Measurements from ENCODE around the gene KDELR3. TPM values are rescaled to one million over a fixed set of nuclear protein-coding genes. Genes with fewer than 3 reads are reported as not detected.

Gene KDELR3
- total and polyA plus RNA-seq, 5 experiments from 2014 or later, result 0.11 to 0.28 TPM; not detected in 3

- Mint-ChIP-seq H3K9me3 (no peaks in the 10 kb centered on the region), H3K27ac (no peak overlapping the region), H3K4me3 (no peak overlapping the region), H3K36me3 (no peaks in the 10 kb centered on the region), H3K27me3 (peaks cover 3 to 7% (median 5%) of the 10 kb centered on the region in 5 donors), H3K4me1 (peaks cover 0 to 3% (median under 1%) of the 10 kb centered on the region in 4 donors)
- ATAC-seq (no peak), DNase-seq (no peak)
- POLR2A ChIA-PET, result no interaction called here
Measured at GRCh38 chr22:38519453-38520250, 51.8 kb downstream of the KDELR3 start.

- Mint-ChIP-seq H3K36me3 (no peaks in the 10 kb centered on the region), H3K4me3 (no peak overlapping the region), H3K27me3 (peaks cover 3 to 9% (median 5%) of the 10 kb centered on the region in 5 donors), H3K9me3 (no peaks in the 10 kb centered on the region), H3K4me1 (peaks cover 0 to 3% (median under 1%) of the 10 kb centered on the region in 4 donors), H3K27ac (no peak overlapping the region)
- POLR2A ChIA-PET, result interaction anchor here (1.5 kb wide), 1 partner anchor 8 kb away, joined by 3 read pairs; no protein-coding TSS in a partner anchor
- DNase-seq (no peak), ATAC-seq (no peak)
Measured at GRCh38 chr22:38523029-38523428, 55.1 kb downstream of the KDELR3 start.

GRCh38 chr22:38523479-38523878 is 55.6 kb downstream of the KDELR3 start:
- ATAC-seq, result no peak
- H3K9me3 Mint-ChIP-seq, result no peaks in the 10 kb centered on the region
- H3K4me3 Mint-ChIP-seq, result no peak overlapping the region
- no peaks in the 10 kb centered on the region for H3K36me3 Mint-ChIP-seq
- peaks cover 3 to 9% (median 5%) of the 10 kb centered on the region in 5 donors for H3K27me3 Mint-ChIP-seq
- peaks cover 0 to 3% (median under 1%) of the 10 kb centered on the region in 4 donors for H3K4me1 Mint-ChIP-seq
- no peak for DNase-seq
- POLR2A ChIA-PET, result no interaction called here
- H3K27ac Mint-ChIP-seq, result no peak overlapping the region

- DNase-seq (no peak), ATAC-seq (no peak)
- H3K4me1 Mint-ChIP-seq, result peaks cover under 1 to 5% (median 3%) of the 10 kb centered on the region in 4 donors
- H3K9me3 Mint-ChIP-seq, result no peaks in the 10 kb centered on the region
- peaks cover 3 to 9% (median 5%) of the 10 kb centered on the region in 5 donors for H3K27me3 Mint-ChIP-seq
- H3K4me3 Mint-ChIP-seq, result no peak overlapping the region
- no peak overlapping the region for H3K27ac Mint-ChIP-seq
- H3K36me3 Mint-ChIP-seq, result no peaks in the 10 kb centered on the region
- POLR2A ChIA-PET, result no interaction called here
Measured at GRCh38 chr22:38524429-38524828, 56.5 kb downstream of the KDELR3 start.

- Mint-ChIP-seq H3K9me3 (no peaks in the 10 kb centered on the region), H3K36me3 (no peaks in the 10 kb centered on the region), H3K4me3 (peak overlapping the region; percentile 46 to 77 (median 62)), H3K4me1 (peaks cover 8 to 21% (median 19%) of the 10 kb centered on the region in 4 donors), H3K27me3 (no peaks in the 10 kb centered on the region), H3K27ac (peak overlapping the region; percentile 19 to 95 (median 85))
- POLR2A ChIA-PET, result interaction anchor here (1.1 to 1.3 kb wide), 2 partner anchors 9 to 24 kb away, joined by 3 to 9 read pairs; no protein-coding TSS in a partner anchor
- no peak for DNase-seq
- ATAC-seq, result peak; percentile 48 to 71
Measured at GRCh38 chr22:38531251-38531938, 63.5 kb downstream of the KDELR3 start.

Other genes starting within 250 kb of the KDELR3 start
- gene TMEM184B, start 195.1 kb upstream of the KDELR3 start, total RNA-seq, result 10 to 100 TPM; 25.5 to 26.8 TPM
- gene TMEM184B, start 195.1 kb upstream of the KDELR3 start, polyA plus RNA-seq, result 10 to 100 TPM in 1 of 3 donors, 1 to 10 TPM in 2; 5.1 to 13.0 (median 5.4) TPM
- gene CSNK1E, start 150.7 kb upstream of the KDELR3 start, total RNA-seq, result 100 to 1,000 TPM; 113 to 116 TPM
- gene CSNK1E, start 150.7 kb upstream of the KDELR3 start, polyA plus RNA-seq, result 10 to 100 TPM in 2 of 3 donors, 1 to 10 TPM in 1; 9.1 to 16.1 (median 15.0) TPM
- gene KCNJ4, start 12.9 kb upstream of the KDELR3 start, total RNA-seq, result not detected
- not detected for gene KCNJ4, start 12.9 kb upstream of the KDELR3 start, polyA plus RNA-seq
- gene DDX17, start 38.2 kb downstream of the KDELR3 start, total RNA-seq, result 1,000 to 10,000 TPM; 1,031 to 1,044 TPM
- 10 to 100 TPM; 27.3 to 38.7 (median 28.2) TPM for gene DDX17, start 38.2 kb downstream of the KDELR3 start, polyA plus RNA-seq
- gene DMC1, start 102.1 kb downstream of the KDELR3 start, total RNA-seq, result under 1 TPM in 1 of 2 experiments, not detected in 1; 0.73 TPM
- not detected for gene DMC1, start 102.1 kb downstream of the KDELR3 start, polyA plus RNA-seq
- gene FAM227A, start 188.3 kb downstream of the KDELR3 start, total RNA-seq, result under 1 TPM; 0.29 to 0.96 TPM
- not detected for gene FAM227A, start 188.3 kb downstream of the KDELR3 start, polyA plus RNA-seq
- gene CBY1, start 188.5 kb downstream of the KDELR3 start, total RNA-seq, result 10 to 100 TPM; 33.2 to 36.7 TPM
- gene CBY1, start 188.5 kb downstream of the KDELR3 start, polyA plus RNA-seq, result 10 to 100 TPM in 2 of 3 donors, 1 to 10 TPM in 1; 4.3 to 11.6 (median 11.2) TPM
- gene TOMM22, start 213.9 kb downstream of the KDELR3 start, total RNA-seq, result 10 to 100 TPM; 56.1 to 60.9 TPM
- gene TOMM22, start 213.9 kb downstream of the KDELR3 start, polyA plus RNA-seq, result 10 to 100 TPM; 67.2 to 79.3 (median 75.9) TPM
- 10 to 100 TPM; 50.5 to 52.6 TPM for gene JOSD1, start 232.8 kb downstream of the KDELR3 start, total RNA-seq
- 1 to 10 TPM; 6.7 to 8.2 (median 7.8) TPM for gene JOSD1, start 232.8 kb downstream of the KDELR3 start, polyA plus RNA-seq
- 10 to 100 TPM; 64.6 to 73.3 TPM for gene GTPBP1, start 237.8 kb downstream of the KDELR3 start, total RNA-seq
- 10 to 100 TPM; 17.2 to 29.3 (median 22.6) TPM for gene GTPBP1, start 237.8 kb downstream of the KDELR3 start, polyA plus RNA-seq